Measurements from ENCODE around the gene SPDYC. TPM values are rescaled to one million over a fixed set of nuclear protein-coding genes. Genes with fewer than 3 reads are reported as not detected.

Gene SPDYC
- total and polyA plus RNA-seq, 2 experiments from 2014 or later: 0.24 TPM; not detected in 1

- no peaks in the 10 kb centered on the region for H3K9me3 ChIP-seq (ENCODE audit: low read depth)
- H3K27ac ChIP-seq: no peak overlapping the region
- peaks cover 43% of the 10 kb centered on the region for H3K36me3 ChIP-seq
- no peak overlapping the region for H3K4me3 ChIP-seq
- H3K27me3 ChIP-seq: no peaks in the 10 kb centered on the region
- no peak for TF ChIP-seq CTCF (IDR thresholded peaks at IDR 0.05; ENCODE audit: low read depth, low read length)
- H3K4me1 ChIP-seq (ENCODE audit: low read depth): peaks cover 6% of the 10 kb centered on the region
- DNase-seq (ENCODE audit: low read depth in 1 of 2, low spot score in 1 of 2): no peak
Observed at GRCh38 chr11:65129649-65130441, 40.2 kb upstream of the SPDYC start.

DNA sequence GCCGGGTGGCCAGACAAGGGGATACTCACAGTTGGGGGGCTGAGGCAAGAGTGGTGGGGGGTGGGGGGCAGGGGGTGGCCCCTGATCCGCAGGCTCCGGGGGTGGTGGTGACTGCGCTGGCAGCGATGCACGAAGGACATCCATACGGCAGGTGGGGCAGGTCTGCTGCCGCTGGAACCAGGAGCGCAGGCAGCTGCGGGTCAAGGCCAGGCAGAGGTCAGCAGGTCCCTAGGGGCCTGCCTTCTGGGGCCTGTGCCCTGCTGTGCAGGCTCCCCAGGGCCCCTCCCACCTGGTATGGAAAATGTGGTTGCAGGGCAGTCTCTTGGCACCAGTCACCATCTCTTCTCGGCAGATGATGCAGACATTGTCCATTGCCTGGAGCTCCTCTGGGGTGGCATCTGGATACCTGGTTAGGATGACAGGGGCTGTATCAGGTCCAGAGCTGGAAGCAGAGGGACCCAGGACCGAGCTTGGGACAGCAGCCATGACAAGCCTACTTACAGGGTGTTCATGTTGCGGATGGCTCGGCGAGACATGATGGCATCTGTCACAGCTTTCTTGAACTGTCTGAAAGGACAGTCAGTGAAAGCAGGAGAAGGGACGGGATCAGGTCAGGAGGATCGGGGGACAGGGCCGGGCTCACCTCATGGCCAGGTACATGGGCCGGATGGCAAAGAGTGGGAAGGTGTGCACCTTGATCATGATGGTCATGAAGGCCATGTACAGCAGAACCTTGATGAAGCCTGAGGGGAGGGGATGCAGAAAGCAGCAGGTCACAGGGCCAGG, 39.2 kb upstream of the SPDYC start:
- H3K4me3 ChIP-seq: no peak overlapping the region
- no peaks in the 10 kb centered on the region for H3K9me3 ChIP-seq (ENCODE audit: low read depth)
- no peak for TF ChIP-seq CTCF (IDR thresholded peaks at IDR 0.05; ENCODE audit: low read depth, low read length)
- DNase-seq (ENCODE audit: low read depth in 1 of 2, low spot score in 1 of 2): no peak
- H3K27ac ChIP-seq: no peak overlapping the region
- no peaks in the 10 kb centered on the region for H3K27me3 ChIP-seq
- H3K4me1 ChIP-seq (ENCODE audit: low read depth): peaks cover 10% of the 10 kb centered on the region
- peaks cover 42% of the 10 kb centered on the region for H3K36me3 ChIP-seq

DNA sequence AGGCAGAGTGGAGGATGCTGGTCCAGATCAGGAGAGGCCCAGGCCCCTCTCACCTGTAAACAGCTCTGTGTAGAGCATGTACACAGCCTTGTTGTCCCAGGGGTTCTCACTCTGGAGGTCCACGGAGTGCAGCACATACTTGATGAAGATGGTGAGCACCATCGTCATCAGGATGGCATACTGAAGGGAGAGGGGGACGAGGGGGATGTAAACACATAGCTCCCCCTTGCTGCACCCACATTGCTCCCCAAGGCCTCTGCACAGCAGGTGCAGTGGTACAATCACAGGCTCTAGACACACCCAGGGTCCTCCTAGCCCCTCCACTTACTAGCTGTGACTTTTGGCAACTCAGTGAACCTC, 38.6 kb upstream of the SPDYC start:
- H3K9me3 ChIP-seq (ENCODE audit: low read depth): no peaks in the 10 kb centered on the region
- no peaks in the 10 kb centered on the region for H3K27me3 ChIP-seq
- no peak for TF ChIP-seq CTCF (IDR thresholded peaks at IDR 0.05; ENCODE audit: low read depth, low read length)
- H3K27ac ChIP-seq: no peak overlapping the region
- peaks cover 39% of the 10 kb centered on the region for H3K36me3 ChIP-seq
- no peak for DNase-seq (ENCODE audit: low read depth in 1 of 2, low spot score in 1 of 2)
- H3K4me1 ChIP-seq (ENCODE audit: low read depth): peaks cover 12% of the 10 kb centered on the region
- no peak overlapping the region for H3K4me3 ChIP-seq

DNA sequence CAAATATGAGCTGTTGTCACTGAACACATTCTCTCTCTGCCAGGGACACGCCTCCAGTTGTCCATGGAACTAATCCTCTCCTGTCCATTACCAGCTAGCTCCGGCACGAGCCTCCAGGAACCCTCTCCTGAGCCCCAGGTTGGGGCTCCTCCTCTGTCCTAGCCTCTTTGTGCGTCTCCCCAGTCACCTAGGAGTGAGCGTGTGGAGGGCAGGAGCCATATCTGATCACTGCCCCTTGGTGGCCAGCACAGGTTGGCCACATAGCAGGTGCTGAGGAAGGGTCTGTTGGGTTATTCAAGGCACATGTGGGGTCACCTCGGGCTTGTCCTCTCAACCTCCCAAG, 38.2 kb upstream of the SPDYC start:
- peaks cover 12% of the 10 kb centered on the region for H3K4me1 ChIP-seq (ENCODE audit: low read depth)
- no peak overlapping the region for H3K4me3 ChIP-seq
- no peak for DNase-seq (ENCODE audit: low read depth in 1 of 2, low spot score in 1 of 2)
- TF ChIP-seq CTCF (IDR thresholded peaks at IDR 0.05; ENCODE audit: low read depth, low read length): no peak
- no peaks in the 10 kb centered on the region for H3K27me3 ChIP-seq
- H3K9me3 ChIP-seq (ENCODE audit: low read depth): no peaks in the 10 kb centered on the region
- peaks cover 36% of the 10 kb centered on the region for H3K36me3 ChIP-seq
- H3K27ac ChIP-seq: no peak overlapping the region

DNA sequence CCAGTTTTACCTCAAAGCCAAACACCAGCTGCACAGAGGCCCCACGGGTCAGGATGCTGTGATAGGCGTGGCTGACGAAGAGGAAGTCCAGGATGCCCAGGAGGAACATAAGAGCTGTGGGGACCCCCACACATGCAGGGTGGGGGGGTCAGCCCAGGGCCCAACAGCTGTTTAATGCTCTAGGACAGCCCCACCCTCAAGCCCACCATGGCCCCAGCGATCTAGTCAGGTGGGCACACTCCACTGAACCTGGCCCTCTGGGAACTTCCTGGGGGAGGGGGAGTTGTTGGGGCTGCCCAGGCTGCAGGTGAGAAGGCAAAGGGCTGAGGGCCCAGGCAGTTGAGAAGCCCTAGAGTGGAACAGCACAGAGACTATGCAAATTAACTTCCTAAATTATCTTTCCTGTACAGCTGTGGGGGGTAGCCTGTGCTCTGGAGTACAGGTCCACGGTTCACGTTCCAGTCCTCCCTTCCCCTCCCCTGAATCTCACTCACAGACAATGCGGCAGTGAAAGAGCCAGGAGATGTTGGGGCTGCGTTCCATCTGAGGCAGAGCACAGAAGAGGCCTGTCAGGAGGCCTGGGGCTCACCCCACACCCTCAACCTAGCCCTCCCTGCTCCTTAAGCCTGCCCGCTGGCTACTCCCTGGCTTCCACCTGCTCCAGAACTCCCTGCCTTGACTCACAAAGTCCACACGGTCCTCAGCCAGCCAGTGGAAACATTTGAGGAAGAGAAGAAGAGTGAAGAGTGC, 37.6 kb upstream of the SPDYC start:
- H3K27ac ChIP-seq: no peak overlapping the region
- H3K4me3 ChIP-seq: no peak overlapping the region
- peaks cover 12% of the 10 kb centered on the region for H3K4me1 ChIP-seq (ENCODE audit: low read depth)
- H3K27me3 ChIP-seq: no peaks in the 10 kb centered on the region
- H3K9me3 ChIP-seq (ENCODE audit: low read depth): no peaks in the 10 kb centered on the region
- DNase-seq (ENCODE audit: low read depth in 1 of 2, low spot score in 1 of 2): no peak
- peaks cover 35% of the 10 kb centered on the region for H3K36me3 ChIP-seq
- no peak for TF ChIP-seq CTCF (IDR thresholded peaks at IDR 0.05; ENCODE audit: low read depth, low read length)
